AG04450 (cell line): ENCODE data around the gene HPS5. TPM values are rescaled to one million over a fixed set of nuclear protein-coding genes. Genes with fewer than 3 reads are reported as not detected.

Experiments used
- CTCF ChIA-PET: fragments of 300-600, 350-600 bp; formaldehyde crosslinking; extraction: SDS; loops from one replicate; lab custom pipeline; 2022; ENCODE audit warnings: antibody characterized with exemption, inconsistent platforms; lab: Charles Lee
- POLR2A ChIA-PET: fragments of 350-600 bp; formaldehyde crosslinking; extraction: SDS; loops from one replicate; lab custom pipeline; 2021; ENCODE audit warnings: antibody characterized with exemption, inconsistent platforms; lab: Yijun Ruan, JAX
- DNase-seq: peaks from one replicate; pipeline ENCODE4 v3.0.0-alpha.2; 2011; ENCODE audit warnings: low read depth, low spot score
- H3K27ac ChIP-seq: one replicate; pipeline ENCODE4 v1.5.1; 2012; ENCODE audit warnings: low read depth, low read length, control low read depth
- H3K27me3 ChIP-seq: one replicate; pipeline ENCODE4 v1.6.0; 2012; ENCODE audit warnings: low read length; ENCODE audit not compliant: control insufficient read depth, insufficient read depth
- H3K4me3 ChIP-seq: 2 replicates; pipeline ENCODE4 v1.5.1; 2011; ENCODE audit warnings: mild to moderate bottlenecking, low read depth, low read length, control low read depth
- H3K9me3 ChIP-seq: 2 replicates; pipeline ENCODE4 v1.5.1; 2012; ENCODE audit warnings: low read length; ENCODE audit not compliant: control insufficient read depth, insufficient read depth
- polyA plus RNA-seq: library from polyadenylated mRNA; depleted of rRNA; stranded (reverse); fragments of >200 nt; gene quantifications from 2 replicates; pipeline ENCODE4 v1.2.3, GENCODE V29; 2011
- TF ChIP-seq, protein P1 (sequence below): IDR thresholded peaks from 2 replicates; pipeline ENCODE4 v1.5.1; 2011; ENCODE audit warnings: low read depth, low read length, control low read depth, inconsistent platforms

HPS5 gene
- polyA plus RNA-seq, 1 experiment: 14.9 TPM

DNA sequence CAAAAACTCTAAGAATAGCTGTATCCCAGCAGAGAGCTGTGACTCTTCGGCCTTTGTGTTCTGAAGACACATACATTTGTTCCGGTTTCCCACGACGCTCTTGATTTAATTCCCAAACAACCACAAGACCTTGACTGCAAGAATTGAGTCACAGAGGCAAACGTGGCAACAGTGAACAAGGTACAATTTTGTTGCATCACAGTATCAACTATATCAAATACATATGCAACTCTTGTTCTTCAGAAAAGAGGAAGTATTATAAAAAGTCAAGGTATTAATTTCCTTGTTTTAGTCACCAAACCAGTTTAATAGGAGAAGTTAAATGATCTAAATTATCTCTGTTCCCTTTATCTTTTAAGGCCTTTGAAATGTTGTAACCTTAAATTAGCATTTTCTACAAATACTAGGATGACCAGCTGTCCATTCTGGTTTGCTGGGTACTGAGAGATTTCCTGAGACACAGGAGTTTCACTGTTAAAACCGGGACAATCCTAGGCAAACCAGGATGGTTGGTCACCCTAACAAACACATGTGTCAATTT, 11.1 kb downstream of the HPS5 start:
- no peak for DNase-seq

DNA sequence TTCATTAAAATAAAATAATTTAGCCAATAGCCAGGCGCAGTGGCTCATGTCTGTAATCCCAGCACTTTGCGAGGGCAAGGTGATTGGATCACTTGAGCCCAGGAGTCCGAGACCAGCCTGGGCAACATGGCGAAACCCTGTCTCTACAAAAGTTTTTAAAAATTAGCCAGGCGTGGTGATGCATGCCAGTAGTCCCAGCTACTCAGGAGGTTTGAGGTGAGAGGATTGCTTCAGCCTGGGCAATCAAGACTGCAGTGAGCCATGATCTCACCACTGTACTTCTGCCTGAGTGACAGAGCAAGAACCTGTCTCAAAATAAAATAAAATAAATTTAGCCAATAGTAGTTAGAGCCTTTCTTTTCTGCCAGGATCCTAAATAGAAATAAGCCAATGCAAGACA, 12.2 kb downstream of the HPS5 start:
- Histone ChIP-seq H3K4me3 (no peak overlapping the region), H3K27me3 (no peaks in the 10 kb centered on the region), H3K27ac (no peak overlapping the region), H3K9me3 (no peaks in the 10 kb centered on the region)
- TF ChIP-seq, protein P1, sequence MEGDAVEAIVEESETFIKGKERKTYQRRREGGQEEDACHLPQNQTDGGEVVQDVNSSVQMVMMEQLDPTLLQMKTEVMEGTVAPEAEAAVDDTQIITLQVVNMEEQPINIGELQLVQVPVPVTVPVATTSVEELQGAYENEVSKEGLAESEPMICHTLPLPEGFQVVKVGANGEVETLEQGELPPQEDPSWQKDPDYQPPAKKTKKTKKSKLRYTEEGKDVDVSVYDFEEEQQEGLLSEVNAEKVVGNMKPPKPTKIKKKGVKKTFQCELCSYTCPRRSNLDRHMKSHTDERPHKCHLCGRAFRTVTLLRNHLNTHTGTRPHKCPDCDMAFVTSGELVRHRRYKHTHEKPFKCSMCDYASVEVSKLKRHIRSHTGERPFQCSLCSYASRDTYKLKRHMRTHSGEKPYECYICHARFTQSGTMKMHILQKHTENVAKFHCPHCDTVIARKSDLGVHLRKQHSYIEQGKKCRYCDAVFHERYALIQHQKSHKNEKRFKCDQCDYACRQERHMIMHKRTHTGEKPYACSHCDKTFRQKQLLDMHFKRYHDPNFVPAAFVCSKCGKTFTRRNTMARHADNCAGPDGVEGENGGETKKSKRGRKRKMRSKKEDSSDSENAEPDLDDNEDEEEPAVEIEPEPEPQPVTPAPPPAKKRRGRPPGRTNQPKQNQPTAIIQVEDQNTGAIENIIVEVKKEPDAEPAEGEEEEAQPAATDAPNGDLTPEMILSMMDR: no peak
- no peak for DNase-seq
- ChIA-PET CTCF (no interaction called here), POLR2A (no interaction called here)

More for the DNA sequence above, 11.1 kb downstream of the HPS5 start:
- ChIA-PET CTCF (no interaction called here), POLR2A (no interaction called here)
- Histone ChIP-seq H3K9me3 (no peaks in the 10 kb centered on the region), H3K27ac (no peak overlapping the region), H3K4me3 (no peak overlapping the region), H3K27me3 (no peaks in the 10 kb centered on the region)
- TF ChIP-seq, protein P1: no peak

DNA sequence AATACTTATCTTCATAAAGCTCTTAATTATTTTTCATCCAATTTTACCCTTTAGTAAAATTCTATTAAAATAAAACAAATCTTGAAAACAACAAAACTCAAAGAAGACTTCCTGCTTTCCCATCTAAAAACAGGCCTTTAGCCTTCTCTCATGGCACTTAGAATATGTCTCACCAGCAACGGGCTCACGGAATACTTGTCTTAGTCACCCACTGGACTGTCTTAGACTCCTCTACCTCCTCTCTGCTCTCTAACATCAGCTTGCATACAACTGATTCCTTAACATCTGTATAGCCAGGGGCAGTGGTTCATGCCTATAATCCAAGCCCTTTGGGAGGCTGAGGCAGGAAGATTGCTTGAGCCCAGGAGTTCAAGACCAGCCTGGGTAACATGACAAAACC, 13.7 kb downstream of the HPS5 start:
- POLR2A ChIA-PET: no interaction called here
- Histone ChIP-seq H3K9me3 (no peaks in the 10 kb centered on the region), H3K27me3 (no peaks in the 10 kb centered on the region), H3K27ac (no peak overlapping the region), H3K4me3 (no peak overlapping the region)
- TF ChIP-seq, protein P1: no peak
- no peak for DNase-seq
- CTCF ChIA-PET: interaction anchor here (0.9 to 1.3 kb wide), 2 partner anchors 15 to 64 kb away, joined by 4 to 5 read pairs; no protein-coding TSS in a partner anchor

DNA sequence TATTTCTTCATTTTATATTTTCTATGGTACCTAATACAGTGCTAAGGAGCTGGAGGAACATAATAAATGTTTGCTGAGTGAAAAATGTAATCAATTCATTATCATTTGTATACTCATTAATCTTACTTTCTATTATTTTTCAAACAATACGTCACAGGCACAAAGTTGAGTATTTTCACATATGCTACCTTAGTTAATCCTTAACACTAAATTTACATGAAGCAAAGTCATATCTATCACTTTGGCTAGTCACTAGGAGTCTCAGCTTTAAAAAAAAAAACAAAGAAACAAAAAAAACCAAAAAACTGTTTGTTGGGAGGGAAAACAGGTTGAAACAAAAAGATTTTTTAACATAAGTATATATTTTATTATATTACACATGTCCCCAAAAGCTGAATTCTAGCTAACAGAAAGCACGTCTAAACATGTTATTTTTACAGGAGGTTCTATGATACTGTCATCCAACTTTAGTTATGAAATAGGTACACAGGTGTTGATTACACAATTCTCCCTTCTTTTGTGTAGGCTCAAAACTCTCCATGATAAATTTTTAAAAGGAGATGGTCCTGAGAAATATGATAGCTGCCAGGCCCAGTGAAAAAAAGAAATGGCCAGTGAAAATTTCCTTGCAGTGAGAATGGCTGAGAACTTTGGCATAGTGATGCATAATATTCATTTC, 14.3 kb downstream of the HPS5 start:
- H3K4me3 ChIP-seq: no peak overlapping the region
- ChIA-PET POLR2A (no interaction called here), CTCF (interaction anchor here (0.9 to 1.3 kb wide), 2 partner anchors 14 to 64 kb away, joined by 4 to 5 read pairs; no protein-coding TSS in a partner anchor)
- no peak overlapping the region for H3K27ac ChIP-seq
- H3K27me3 ChIP-seq: no peaks in the 10 kb centered on the region
- no peak for DNase-seq
- TF ChIP-seq, protein P1: no peak
- H3K9me3 ChIP-seq: no peaks in the 10 kb centered on the region

DNA sequence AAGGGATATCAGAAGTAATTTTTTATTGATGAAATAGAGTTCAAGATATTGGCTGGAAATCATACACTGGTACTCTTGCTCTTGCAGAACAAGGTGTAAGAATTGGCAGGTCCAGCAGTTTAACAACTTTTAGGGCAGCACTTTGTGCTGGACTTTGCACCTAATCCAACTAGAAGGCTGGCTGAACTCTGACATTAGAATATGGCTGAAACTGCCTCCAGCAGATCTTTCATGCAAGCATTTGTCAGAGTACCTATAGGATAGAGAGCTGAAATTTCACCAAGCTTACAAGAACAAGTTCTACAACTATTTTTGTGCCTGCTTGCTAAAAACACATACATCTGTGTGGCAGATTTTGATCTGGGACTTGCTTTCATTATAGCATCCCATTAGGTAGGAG, 17.2 kb downstream of the HPS5 start:
- Histone ChIP-seq H3K4me3 (no peak overlapping the region), H3K27ac (no peak overlapping the region), H3K9me3 (no peaks in the 10 kb centered on the region), H3K27me3 (no peaks in the 10 kb centered on the region)
- ChIA-PET CTCF (interaction anchor here (0.7 kb wide), 1 partner anchor 805 kb away, joined by 4 read pairs; no protein-coding TSS in a partner anchor), POLR2A (no interaction called here)
- TF ChIP-seq, protein P1: no peak
- DNase-seq: no peak
